Left ventricle myocardium inferior (tissue), 1 donor: Measurements from ENCODE around the gene KRTAP5-5. TPM values are rescaled to one million over a fixed set of nuclear protein-coding genes. Genes with fewer than 3 reads are reported as not detected.

Experiments
- DNase-seq: peaks from one replicate; pipeline ENCODE4 v3.0.0-alpha.2; 2020
- H3K27ac ChIP-seq: fragments of 200-600 bp; replicated peaks from 2 replicates; pipeline ENCODE4 v1.8.0; 2021
- H3K27me3 ChIP-seq: fragments of 200-600 bp; 2 replicates; pipeline ENCODE4 v1.8.0; 2021; ENCODE audit warnings: low read depth
- H3K36me3 ChIP-seq: fragments of 200-600 bp; 2 replicates; pipeline ENCODE4 v1.8.0; 2021
- H3K4me1 ChIP-seq: fragments of 200-600 bp; 2 replicates; pipeline ENCODE4 v1.8.0; 2021
- H3K4me3 ChIP-seq: fragments of 200-600 bp; 2 replicates; pipeline ENCODE4 v1.8.0; 2021; ENCODE audit warnings: mild to moderate bottlenecking, moderate library complexity
- H3K9me3 ChIP-seq: fragments of 200-600 bp; replicated peaks from 2 replicates; pipeline ENCODE4 v1.8.0; 2021
- CTCF ChIP-seq: fragments of 200-600 bp; IDR thresholded peaks from 2 replicates; pipeline ENCODE4 v1.8.0; 2021; ENCODE audit warnings: antibody characterized with exemption, mild to moderate bottlenecking, borderline replicate concordance
- intact Hi-C: fragments of 100-400 bp; cut with micrococcal nuclease; formaldehyde crosslinking; loops from one replicate; pipeline ENCODE4 v1.11.0; 2022
- total RNA-seq: library from RNA; stranded (reverse); fragmentation: NEBNext Ultra II Directional; extraction: Animal tissue kit (Norgen Biotek cat#: 25700); gene quantifications from one replicate; pipeline ENCODE4 v1.2.1, GENCODE V29; 2021
- donor health status: DM: no; HTN: yes; CAD: no; lungs with severe emphysema.

KRTAP5-5 gene
- total RNA-seq, 1 donor from 2014 or later, result not detected

- no peak for DNase-seq
Measured at GRCh38 chr11:1608363-1608762, 21.2 kb upstream of the KRTAP5-5 start, which contains the start of gene KRTAP5-3. KRTAP5-3 (minus strand) TSS chr11:1608463; CDS start chr11:1608385, 78 bp downstream.

GRCh38 chr11:1618231-1618630 is 11.3 kb upstream of the KRTAP5-5 start:
- Histone ChIP-seq H3K27me3 (peaks cover 81% of the 10 kb centered on the region), H3K9me3 (no peaks in the 10 kb centered on the region), H3K4me3 (no peak overlapping the region), H3K36me3 (no peaks in the 10 kb centered on the region), H3K4me1 (no peaks in the 10 kb centered on the region), H3K27ac (no peak overlapping the region)
- intact Hi-C loops, result no loop called here
- TF ChIP-seq CTCF, result no peak
- DNase-seq, result no peak

More at GRCh38 chr11:1608363-1608762, 21.2 kb upstream of the KRTAP5-5 start, which contains the start of gene KRTAP5-3:
- Histone ChIP-seq H3K4me3 (no peak within 1 kb of the TSS), H3K9me3 (no peaks in the 10 kb centered on the region), H3K27ac (no peak within 1 kb of the TSS), H3K27me3 (peaks cover 41% of the 10 kb centered on the region), H3K4me1 (peaks cover 9% of the 10 kb centered on the region), H3K36me3 (no peaks in the 10 kb centered on the region)
- TF ChIP-seq CTCF, result no peak
- intact Hi-C loops, result no loop called here

- Histone ChIP-seq H3K9me3 (no peaks in the 10 kb centered on the region), H3K4me1 (no peaks in the 10 kb centered on the region), H3K27ac (no peak overlapping the region), H3K27me3 (peaks cover 69% of the 10 kb centered on the region), H3K36me3 (no peaks in the 10 kb centered on the region), H3K4me3 (no peak overlapping the region)
- intact Hi-C loops, result no loop called here
- no peak for TF ChIP-seq CTCF
- no peak for DNase-seq
Measured at GRCh38 chr11:1619449-1619848, 10.1 kb upstream of the KRTAP5-5 start.

- Histone ChIP-seq H3K9me3 (no peaks in the 10 kb centered on the region), H3K4me3 (no peak within 1 kb of the TSS), H3K36me3 (no peaks in the 10 kb centered on the region), H3K4me1 (no peaks in the 10 kb centered on the region), H3K27me3 (peaks cover 49% of the 10 kb centered on the region), H3K27ac (no peak within 1 kb of the TSS)
- intact Hi-C loops, result no loop called here
- no peak for DNase-seq
- no peak for TF ChIP-seq CTCF
Measured at GRCh38 chr11:1622086-1622485, 7.5 kb upstream of the KRTAP5-5 start, which contains the start of gene KRTAP5-4. KRTAP5-4 (minus strand) TSS chr11:1622138; CDS start chr11:1622093, 45 bp downstream.

GRCh38 chr11:1623716-1624115 is 5.9 kb upstream of the KRTAP5-5 start:
- no peak for DNase-seq
- no peak for TF ChIP-seq CTCF
- H3K27ac ChIP-seq, result no peak overlapping the region
- no peak overlapping the region for H3K4me3 ChIP-seq
- peaks cover 4% of the 10 kb centered on the region for H3K4me1 ChIP-seq
- H3K36me3 ChIP-seq, result no peaks in the 10 kb centered on the region
- no peaks in the 10 kb centered on the region for H3K9me3 ChIP-seq
- intact Hi-C loops, result no loop called here
- H3K27me3 ChIP-seq, result peaks cover 51% of the 10 kb centered on the region
